NCI-H1105 treated with DMSO at 0.1 percent for 48 hours (cell line): ENCODE results near the gene RPL11.
A peak's percentile ranks its signal among the peaks of the same experiment; 100 is the strongest.
"Not testable (repeated sequence)": the region's sequence is repeated elsewhere in the genome, so short reads cannot be mapped to it uniquely, and the experiment has no call there.

Experiments
- DNase-seq: peaks from one replicate; lab custom pipeline; 2025; lab: John Stamatoyannopoulos, UW

The RPL11 gene

DNA sequence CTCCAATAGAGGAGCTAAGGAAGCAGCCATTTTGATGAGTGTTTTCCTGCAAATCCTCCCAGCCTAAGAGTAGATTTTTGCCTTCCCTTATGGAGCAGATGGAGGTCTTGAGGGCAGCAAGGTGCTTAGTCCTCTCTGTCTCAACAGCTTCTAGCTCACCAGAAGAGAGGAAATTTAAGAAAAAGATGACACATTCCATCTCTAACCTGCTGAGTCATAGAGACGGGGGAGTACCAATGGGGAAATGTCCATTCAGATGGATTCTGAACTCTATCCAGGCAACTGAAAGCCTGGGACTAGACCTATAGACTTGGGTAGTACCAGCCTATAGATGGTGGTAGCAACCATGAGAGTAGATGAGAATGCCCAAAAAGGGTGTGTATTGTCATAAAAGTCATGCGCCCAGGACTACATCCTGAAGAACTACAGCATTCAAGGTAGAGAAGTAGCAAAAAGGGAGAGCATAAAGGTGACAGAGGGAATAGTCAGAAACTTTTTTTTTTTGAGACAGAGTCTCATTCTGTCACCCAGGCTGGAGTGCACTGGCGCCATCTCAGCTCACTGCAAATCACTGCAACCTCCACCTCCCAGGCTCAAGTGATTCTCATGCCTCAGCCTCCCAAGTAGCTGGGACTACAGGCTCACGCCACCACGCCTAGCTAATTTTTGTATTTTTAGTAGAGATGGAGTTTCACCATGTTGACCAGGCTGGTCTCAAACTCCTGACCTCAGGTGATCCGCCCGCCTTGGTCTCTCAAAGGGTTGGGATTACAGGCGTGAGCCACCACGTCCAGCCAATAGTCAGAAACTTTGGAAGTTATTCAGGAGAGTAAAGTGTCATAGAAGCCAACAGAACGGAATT, 41.0 kb downstream of the RPL11 start:
- no peak for DNase-seq

DNA sequence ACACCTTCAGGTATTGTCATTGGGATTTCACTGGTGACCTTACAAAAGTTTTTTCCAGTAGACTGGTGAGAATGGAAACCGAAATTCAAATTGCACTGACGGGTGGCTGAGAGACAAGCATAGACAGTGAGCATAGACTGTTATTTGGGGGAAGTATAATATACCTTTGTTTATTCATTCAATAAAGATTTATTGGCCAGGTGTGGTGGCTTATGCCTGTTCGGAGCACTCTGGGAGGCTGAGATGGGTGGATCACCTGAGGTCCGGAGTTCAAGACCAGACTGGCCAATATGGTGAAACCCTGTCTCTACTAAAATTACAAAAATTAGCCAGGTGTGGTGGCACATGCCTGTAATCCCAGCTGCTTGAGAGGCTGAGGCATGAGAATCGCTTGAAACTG, 41.7 kb downstream of the RPL11 start:
- DNase-seq, result not testable (repeated sequence)

DNA sequence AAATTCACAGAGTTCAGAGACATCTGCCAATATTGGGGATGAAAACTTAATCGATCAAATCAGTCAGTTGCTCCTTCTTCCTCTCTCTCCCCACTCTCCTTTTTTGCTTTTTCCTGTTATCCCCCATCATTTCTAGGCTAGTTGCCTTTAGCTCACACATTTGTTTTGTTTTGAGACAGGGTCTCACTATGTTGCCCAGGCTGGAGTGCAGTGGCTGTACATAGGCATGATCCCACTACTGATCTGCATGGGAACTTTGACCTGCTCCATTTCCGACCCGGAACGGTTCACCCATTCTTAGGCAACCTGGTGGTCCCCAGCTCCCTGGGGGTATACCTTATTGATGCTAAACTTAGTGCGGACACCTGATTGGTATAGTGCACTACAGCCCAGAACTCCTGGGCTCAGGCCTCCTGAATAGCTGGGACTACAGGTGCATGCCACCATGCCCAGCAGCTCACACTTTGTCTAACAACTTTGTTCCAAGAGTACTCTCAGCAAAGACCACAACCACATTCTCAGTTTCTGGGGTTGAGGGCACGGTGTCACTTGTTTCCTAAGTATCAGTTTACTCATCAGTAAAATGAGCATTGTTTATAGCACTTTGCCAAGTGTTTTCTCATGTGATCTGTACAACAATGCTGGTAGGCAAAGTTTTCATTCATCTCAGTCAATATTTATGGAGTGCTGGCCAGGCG, 45.0 kb downstream of the RPL11 start:
- DNase-seq, result no peak

DNA sequence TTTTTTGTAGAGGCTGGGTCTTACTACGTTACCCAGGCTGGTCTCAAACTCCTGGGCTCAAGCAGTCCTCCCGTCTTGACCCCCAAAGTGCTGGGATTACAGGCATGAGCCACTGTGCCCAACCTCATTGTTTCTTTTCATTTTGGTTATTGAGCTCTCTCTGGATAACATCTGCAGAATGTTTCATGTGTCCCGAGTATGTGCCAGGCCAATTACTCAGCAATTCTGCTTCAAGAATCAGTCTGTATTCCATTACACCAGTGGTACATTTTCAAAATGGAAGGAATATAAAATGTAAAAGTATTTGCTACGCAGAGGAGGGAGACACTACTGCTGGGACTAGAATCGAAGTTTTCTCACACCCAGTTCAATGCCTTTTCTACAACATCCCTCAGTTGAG, 50.0 kb downstream of the RPL11 start:
- DNase-seq, result no peak

DNA sequence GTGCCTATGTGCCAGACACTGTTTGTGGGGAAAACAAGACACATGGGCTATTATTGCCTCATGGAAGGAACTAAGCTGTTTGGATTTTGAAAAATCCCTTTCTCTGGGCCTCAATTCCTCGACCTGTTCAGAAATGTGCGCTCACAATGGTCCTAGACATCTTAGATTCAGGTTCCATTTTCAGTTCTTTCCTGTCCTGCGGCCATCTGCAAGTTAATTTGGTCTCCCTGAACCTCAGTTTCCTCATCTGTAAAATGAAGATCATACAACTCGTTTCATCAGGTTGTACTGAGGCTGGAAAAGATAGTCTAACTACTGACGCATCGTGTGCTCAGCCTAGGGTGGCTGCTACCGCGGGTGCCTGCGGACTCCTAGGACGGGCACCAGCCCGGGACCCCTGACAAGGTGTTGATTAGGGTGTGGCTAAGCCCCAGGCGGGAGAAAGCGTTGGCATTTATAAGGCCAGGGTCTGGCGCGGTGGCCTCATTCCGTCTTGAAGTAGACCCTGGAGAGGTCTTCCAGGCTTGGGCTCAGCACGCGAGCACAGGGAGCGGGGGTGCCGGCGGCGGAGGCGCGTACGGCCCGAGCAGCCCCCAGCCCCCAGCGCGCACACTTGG, 51.2 kb downstream of the RPL11 start:
- DNase-seq, result no peak

DNA sequence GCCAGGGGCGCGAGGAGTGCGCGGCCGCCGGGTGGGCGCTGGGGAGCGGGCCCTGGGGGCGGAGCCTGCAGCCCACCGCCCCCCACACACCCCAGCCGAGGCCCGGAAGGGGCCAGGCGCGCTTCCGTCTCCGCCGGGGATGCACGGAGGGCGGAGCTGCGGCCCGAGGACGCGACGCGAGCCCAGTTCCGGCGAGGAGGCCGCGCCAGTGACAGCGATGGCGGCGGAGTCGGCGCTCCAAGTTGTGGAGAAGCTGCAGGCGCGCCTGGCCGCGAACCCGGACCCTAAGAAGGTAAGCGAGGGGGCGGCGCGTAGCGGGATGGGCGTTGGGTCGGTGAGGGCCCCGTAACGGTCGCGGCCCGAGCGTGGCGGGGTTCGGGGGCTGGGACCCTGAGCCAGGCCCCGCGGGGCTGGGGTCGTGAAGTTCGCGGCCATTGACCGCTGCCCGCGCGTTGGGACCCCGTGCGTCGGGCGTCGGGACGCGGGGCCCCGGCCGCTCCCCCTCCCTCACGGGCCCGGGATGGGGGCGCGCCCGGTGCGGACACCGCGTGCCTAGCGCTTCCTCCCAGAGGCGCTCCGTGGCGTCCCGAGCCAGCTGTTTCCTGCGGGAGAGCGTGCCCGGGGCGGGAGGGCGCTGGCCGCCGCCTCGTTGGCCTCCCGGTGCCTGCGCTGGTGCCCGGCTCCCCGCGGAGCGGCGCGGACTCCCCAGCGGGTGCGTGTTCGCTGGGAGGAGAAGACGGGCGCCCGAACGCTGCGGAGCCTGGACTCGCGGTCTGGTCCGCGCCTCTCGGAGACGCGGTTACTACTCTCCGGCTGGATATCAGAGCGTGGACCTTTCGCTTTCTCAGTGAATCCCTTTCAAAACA, 51.9 kb downstream of the RPL11 start, which contains the start of gene ELOA:
ELOA (plus strand) TSS at position 185 of the 866 bp plus-strand sequence; CDS start at position 218, 33 bp downstream.
- peak; percentile 78 for DNase-seq

DNA sequence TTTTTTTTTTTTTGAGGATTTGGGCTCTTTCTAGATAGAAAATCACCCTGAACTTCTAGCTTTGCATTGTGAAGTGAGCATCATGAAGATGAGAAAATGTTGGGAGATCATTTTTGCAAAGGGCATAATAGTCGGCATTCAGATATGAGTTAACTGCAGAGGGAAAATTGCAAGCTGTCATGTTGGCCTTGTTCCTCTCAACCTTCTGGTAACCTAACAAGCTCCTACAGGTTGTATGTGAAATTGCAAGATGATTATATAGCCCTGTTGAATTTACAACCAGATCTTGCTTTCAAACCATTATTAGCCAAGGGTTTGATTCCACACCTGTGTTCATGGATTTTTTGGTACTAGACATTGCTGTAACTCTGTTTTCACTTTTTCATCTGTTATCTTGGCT, 53.9 kb downstream of the RPL11 start:
- DNase-seq, result peak; percentile 37
